HG02840 (cell line): ENCODE results near the gene NRF1.

Experiments
- ATAC-seq: cut with Tn5 transposase; IDR thresholded peaks from one replicate; pipeline ENCODE4 v1.9.1; 2021; ENCODE audit warnings: mild to moderate bottlenecking, moderate library complexity, moderate number of reproducible peaks; ENCODE audit not compliant: unreplicated experiment, low FRiP score

Gene NRF1

DNA sequence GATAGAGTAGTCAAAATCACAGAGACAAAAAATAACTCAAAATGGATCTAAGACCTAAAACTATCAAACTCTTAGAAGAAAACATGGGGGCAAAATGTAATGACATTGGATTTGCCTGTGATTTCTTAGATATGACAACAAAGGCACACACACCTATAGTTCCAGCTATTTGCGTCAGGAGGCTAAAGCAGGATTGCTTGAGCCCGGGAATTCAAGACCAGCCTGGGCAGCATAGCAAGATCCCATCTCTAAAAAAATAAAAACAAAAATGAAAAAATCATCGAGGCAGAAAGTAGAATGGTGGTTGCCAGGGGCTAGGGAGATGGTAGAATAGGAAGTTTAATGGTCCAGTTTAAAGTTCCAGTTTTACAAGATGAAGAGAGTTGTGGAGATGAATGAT lies 113.3 kb downstream of the NRF1 start:
- ATAC-seq: no peak

DNA sequence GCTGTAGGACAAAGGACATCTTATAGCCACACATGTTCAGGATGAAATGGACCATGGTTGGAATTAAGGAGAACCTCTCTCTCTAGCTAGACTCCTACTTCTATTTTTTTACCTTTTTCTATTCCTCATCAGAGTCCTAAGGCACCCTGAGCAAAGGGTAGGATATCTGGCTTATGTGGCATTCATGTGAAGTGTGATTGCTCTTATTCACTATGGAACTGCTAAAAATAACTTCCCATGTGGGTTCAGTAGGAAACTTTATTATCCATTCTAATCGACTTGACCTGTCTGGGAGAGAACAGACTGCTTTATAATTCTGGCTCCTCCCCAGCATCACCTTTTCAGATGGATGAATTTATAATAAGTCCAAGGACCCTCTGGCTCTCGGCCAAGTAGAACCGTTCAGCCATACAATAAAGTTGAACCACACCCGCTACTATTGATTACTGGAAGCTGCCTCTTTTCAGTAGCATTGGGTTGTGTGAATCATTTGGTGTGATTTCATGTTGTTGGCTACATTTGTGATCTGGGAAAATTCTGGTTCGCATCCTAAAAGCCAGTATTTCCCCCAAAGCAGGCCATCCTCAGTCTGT lies 117.5 kb downstream of the NRF1 start:
- no peak for ATAC-seq

DNA sequence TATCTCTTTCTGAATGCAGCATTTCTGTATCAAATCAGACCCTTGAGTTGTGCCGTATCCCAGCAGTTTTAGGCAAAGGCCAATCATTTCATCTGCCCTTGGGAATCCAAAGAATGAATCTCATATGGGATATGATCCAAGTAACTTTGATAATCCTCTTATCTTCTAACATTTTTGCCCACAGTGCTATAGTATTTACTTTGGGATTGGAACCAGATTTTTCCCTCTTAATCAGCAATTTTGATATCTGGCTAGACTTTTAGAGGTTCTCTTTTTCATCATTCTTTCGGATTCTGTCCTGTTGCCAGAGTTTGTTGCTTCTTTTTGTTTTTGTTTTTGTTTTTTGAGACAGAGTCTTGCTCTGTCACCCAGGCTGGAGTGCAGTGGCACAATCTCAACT lies 118.0 kb downstream of the NRF1 start:
- ATAC-seq: no peak

DNA sequence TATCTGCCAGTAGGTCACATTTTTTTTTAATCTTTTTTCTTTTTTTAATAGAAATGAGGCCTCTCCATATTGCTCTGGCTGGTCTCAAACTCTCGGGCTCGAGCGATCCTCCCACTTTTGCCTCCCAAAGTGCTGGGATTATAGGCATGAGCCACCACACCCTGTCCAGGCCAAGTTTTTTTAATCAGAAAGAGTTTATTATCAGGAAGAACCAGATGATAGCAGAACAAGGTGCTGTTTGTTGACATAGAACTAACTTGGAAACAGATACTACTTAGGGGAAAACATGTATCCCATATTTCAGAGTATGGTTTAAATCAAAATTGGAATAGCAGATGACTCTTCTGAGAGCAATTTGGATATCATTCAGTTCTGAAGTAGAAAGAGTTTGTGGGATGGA lies 118.6 kb downstream of the NRF1 start:
- ATAC-seq: no peak

DNA sequence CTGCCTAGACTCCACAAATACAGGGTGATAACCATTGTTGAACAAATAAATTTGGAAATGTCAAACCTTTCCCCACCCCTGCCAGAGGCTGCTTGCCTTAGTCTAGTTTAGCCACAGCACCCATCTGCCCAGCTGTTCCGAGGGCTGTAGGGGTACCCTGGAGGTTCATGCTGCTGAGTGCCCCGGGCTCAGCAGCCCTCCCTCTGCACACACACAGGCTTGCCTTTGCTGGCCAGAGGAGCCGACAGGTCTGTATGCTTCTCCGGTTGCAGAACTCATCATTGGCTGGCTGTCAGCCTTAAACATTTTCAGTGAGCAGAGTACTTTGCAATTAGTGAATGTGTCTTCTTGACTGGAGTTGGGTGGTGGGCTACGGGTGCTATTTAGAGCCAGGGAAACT lies 122.9 kb downstream of the NRF1 start:
- no peak for ATAC-seq

DNA sequence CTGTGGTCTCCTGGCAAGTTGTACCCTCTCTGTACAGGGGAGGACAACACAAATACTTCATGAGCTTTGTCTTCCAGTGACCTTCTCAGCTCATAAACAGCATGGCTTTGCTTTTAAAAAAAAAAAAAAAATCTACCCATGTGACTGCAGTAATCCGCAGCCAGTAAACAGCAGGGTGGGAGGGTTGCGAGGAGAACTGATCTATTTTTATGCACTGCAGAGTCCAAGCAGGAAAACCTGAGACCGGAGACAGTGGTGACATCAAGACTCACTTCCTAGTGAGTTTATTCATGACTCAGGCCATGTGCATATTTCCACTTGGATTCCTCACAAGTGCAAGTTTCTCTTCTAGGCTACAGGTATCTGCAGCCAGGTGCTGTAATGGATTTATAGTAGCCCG lies 127.9 kb downstream of the NRF1 start:
- no peak for ATAC-seq

DNA sequence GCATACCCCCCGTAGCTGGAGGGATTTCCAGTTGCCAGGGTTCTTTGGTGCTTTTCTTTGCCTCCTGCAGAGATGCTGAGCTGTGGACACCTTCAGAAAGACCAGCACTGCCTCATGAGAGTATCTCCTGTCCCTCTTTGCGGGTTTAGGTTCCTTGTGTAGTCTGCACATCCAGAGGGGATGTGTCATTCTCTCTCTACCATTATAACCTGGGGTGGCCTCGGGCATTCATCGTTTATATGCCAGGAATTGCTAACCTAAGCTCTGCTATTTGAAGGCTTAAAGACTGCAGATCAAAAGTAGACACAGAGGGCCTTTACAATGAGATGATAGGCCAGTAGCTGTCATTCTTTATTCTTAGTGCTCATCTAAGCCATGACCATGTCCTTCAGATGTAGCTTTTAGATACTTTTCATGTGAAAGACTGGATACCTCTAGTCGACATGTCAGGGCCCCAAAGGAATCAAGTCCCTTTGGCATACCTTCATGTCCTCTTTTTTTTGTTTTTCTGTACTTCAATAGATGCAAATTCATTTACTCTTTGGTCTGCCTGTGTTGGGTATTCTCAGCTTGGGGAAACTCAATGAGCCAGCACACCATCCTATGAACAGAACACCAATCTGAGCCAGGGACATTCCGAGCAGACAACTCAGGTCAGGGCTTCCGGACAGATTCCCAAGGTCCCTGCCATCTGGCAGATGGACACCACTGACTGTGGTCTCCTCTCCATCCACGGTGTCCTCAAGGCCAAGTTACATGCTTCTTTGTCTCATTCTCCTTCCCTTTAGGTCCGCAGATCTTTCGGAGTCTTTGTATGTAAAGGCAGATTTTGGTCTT lies 129.3 kb downstream of the NRF1 start:
- no peak for ATAC-seq

DNA sequence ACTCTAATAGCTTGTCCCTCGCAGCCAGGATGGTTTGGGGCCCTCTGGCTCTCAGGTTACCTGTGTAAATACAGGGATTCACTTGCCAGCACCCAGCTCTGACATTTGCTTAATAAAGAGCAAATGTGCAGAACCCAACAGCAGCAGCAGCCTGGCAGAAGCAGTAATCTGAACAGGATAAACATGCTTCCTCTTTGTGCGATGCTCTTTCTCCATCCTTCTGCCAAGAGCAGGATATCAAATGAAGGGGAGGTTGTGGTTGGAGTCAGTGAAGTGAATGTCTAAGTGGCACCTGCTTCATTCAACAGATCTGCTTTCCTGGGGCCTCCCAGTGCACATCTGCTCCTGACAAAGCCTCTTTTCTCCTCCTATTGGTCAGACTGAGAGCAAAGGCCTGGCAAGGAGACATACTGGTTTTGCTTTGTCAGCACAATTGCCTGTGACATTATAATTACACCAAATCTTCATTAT lies 130.3 kb downstream of the NRF1 start:
- ATAC-seq: no peak

DNA sequence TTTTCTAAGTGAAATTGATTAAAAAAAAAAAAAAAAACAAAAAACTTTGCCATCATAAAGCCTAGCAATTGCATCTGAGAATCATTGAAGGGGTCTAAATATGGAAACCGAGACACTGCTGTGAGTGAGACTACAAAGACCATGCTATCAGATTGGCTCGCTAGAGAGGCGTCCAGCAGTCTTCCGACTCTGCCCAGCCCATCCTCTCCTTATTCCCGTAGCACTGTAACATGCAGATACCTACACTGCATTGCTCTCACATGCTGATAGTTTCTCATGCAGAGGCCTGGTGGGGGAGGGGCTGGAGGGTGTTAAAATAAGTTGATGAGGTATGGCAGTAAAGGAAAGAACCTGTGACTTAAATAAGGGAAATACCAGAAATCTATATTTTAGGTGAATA lies 130.7 kb downstream of the NRF1 start:
- ATAC-seq: no peak

DNA sequence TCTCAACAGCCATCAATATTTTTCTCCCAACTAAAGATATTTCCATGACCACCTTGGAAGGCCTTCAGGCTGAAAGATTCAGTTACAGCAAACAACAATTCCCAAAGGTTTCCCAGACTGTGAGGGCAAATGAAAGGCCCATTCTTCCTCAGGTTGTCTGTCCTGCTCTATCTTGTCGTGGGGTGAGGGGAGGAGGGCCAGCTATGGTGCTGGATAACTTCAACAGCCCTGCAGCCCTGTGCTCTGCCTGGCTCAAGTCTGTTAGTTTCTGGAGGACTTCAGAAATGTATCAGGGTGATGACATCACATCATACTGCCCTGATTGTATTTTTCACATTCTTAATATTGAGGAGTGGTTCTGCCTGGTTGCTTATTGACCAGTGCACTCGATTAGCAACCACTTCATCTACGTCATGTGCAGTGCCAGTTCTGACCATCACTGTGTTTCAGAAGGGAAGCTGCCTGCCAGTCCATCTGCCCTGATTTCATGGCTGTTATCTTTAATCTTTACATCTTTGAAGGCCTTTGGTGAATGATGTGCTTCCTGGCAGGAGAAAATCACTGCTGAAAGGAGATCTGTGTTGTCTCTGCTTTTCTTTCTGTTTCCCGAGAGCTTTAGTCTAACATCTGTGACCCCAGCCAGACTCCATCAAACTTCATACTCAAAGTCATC lies 135.5 kb downstream of the NRF1 start:
- ATAC-seq: no peak

DNA sequence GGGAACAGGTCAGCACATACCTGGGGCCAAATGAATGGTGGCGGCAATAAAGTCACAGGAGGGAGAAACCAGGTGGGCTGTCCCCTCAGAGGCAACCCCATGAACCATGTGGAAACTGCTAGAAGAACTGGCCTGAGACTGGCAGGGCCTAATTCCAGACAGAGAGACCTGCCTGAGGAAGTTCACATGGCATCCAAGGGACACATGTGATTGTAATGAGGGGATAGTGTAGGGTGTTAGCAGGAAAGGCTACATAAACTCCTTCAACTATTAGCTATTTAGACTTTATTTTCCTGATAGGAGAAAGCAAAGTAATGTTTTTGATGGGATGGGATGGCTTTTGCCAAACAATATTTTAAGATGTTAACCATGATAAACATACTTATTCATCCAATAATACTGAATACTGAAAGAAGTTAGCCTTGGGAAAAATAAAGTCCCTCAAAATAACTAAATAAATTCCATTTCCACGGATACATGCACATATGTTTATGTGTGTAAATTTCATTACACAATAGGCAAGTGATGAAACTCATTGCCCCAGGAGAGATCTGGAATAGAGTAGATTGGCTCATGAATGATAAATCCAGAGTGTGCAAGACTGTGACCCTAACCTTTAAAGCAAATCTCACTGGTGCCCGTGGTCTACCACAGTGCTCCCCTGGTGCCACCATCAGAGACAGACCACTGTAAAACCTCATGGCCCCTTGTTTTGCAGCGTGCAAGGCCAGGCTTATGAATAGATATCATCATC lies 137.0 kb downstream of the NRF1 start:
- no peak for ATAC-seq

DNA sequence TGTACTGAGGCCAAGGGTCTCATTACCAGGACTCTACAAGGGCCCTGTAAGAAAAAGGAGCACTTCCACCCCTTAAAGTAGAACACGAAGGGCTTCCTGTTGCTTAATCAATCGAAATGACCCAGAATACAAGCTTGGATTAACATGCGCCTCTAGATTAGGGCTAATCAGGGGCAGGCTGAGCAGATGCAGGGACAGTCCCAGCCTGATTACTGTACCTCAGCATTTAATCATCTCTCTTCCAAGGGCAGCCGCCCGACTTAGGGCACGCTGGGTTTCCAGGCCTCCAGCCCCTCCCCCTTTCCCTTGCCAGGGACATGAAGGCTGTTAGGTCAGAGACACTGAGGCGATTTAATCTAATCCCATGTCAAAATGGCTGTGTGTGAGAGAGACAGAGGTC lies 138.6 kb downstream of the NRF1 start:
- no peak for ATAC-seq

DNA sequence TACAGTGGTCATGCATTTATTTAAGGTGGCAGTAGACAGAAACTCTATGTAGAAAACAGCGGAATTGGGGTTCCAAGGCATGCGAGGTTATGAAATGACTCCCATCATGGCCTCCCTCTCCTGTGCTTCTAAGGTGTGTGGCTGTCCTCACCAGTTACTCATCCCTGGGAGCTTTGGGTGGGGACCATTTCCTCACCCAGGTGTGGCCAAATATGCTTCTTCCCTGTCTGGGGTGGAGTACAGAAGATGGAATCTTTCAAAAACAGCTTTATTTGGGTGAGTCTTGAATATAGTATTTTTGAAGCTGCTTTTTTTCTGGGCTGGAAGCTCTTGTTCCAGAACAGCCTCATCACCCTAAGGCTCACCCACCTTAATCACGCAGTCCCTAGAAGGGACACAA lies 139.0 kb downstream of the NRF1 start:
- ATAC-seq: no peak

DNA sequence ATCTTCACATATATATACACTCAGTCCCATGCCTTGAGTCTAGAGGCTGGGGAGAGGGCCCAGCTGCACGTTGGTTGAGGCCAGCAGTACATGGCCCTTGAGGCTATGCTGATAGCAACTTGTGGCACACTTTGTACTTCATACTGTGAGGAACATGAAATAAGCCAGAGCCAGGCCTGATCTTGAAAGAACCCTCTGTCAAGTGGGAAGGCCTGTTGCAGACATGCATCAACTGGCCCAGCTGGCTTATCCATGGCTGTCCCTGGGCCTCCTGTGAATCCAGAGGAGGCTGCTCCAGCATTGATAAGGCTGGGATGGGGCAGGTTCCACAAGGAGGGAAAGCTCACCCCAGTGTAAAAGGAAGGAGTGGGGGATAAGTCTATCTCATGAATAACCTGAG lies 140.4 kb downstream of the NRF1 start:
- no peak for ATAC-seq

DNA sequence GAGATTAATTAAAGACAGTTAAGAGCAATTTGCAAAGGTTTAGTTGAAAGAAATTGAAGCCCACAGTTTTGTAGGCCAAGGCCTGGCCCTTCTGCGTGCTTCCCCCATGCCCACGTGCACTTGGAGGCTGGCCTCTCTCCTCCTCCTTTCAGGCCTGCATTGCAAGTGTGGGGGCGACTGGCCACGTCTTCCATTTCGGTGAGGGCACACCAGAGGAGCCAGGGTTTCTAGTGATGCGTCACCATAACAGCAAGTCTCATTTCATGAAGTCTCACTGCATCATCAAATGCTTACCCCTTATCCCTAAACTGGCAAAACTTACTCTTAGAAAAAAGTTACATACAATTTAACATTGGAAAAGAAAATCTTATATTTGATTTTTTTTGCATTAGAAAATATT lies 141.2 kb downstream of the NRF1 start:
- ATAC-seq: no peak

DNA sequence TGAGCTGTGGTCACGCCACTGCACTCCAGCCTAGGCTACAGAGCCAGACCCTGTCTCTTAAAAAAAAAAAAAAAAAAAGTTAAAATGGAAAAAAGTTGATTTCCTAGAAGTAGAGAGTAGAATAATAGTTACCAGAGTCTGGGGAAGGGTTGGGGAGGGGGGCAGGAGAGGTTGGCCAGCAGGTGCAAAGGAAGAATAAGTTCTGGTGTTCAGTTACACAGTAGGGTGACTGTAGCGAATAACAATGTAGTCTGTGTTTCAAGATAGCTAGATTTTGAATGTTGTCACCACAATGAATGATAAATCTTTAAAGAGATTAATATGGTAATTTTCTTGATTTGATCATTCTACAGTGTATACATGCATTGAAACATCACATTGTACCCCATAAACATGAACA lies 142.9 kb downstream of the NRF1 start:
- ATAC-seq: no peak

DNA sequence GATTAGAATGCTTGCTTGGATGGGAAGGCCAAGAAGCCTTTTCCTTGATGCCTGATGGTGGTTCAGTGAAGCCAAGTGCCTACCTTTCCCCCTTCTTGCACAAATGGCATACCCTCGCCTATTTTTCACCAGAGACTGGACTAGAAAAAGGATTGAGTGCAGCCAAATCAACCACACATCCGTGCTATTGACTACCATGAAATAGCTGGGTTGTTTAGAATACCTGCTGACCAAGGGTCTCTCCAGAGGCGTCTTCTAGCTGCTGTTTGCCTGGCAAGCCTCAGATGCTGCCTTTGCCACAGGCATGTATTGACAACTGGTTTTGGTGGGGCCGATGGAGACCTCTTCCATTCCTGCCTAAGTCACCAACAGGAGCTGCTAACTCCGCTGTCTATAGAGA lies 146.5 kb downstream of the NRF1 start:
- ATAC-seq: no peak

DNA sequence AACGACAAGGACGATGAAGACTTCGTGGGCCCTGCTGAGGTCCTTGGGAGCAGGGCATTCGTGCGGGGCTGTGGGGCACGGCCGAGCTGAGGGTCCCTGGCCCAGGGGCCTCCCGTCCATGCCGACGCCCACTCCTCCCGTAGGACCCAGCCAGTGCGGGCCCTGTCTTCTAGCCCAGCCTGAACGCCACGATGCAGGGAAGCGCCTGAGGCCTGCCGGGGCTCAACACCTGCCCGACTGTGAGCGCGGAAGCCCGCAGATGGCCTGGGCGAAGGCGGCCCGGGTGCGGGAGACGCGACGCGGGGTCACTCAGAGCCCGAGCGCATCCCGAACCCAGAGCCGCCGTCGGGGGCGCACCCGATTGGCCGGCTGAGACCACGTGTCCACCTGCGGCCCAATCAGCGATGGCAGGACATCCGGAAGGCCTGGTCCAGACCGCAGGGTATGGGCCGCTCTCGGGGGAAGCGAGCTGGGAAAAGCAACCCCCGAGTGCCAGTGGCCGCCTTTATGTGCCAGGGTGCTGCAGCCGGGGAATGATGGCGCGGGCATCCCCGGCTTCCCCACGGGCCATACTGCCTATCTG lies 151.0 kb downstream of the NRF1 start:
- no peak for ATAC-seq

DNA sequence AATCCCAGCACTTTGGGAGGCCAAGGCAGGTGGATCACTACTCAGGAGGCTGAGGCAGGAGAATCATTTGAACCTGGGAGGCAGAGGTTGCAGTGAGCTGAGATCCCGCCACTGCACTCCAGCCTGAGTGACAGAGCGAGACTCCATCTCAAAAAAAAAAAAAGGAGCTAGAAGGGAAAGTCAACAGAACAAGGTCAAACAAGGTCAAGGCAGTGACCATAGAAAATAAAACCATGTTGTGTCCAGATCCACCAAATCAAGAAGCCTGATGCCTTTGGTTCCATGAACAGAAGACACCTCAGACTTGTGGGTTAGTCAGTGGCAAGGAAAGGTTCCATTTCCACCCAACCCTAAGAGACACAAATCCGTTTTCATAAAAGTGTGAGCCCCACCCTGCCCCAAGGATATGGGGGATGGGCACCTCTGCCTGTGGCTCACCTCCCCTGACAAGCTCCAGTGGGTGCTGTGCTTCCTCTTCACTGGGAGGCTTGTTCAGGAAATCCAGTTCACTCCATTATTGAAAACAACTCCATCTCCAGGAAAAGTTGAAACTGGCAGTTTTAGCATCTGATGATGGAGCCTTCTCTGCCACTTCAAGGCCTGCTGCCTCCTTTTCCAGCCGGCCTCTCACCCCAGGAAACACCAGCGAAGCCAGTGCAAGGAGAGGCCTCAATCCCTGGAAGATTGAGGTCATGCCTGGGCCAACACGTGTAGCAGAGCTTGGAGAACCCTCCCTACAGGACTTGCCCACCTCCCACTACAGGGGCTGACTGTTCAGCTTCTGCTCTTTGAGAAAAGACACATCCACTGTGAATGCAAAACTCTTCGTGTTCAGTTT lies 152.9 kb downstream of the NRF1 start:
- no peak for ATAC-seq

DNA sequence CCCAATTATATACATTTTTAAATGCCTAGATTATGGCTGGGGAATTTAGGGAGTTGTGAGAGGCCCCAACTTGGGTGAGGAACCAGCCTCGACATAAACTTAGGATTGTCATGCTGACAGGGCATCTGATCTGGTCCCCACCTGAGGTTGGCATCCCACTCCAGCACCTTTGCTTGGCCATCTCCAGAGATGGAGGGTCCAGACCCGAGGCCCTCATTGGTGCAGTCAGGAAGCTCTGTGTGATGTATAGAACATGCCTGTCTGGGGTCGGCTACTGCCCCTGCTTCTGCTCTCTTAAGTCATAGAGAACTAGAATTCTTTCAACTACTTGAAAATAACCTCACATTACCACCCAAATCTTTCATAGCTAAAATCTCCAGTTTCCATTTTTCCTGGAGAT lies 153.8 kb downstream of the NRF1 start:
- ATAC-seq: no peak
